GM21447 (cell line): Measurements from ENCODE around the gene FMNL1.
"Not testable (repeated sequence)": the region's sequence is repeated elsewhere in the genome, so short reads cannot be mapped to it uniquely, and the experiment has no call there.

Experiments used
- ATAC-seq: cut with Tn5 transposase; IDR thresholded peaks from one replicate; pipeline ENCODE4 v1.9.1; 2021; ENCODE audit not compliant: unreplicated experiment

Gene FMNL1

GRCh38 chr17:45221081-45222013 lies at the start of gene FMNL1:
Gene FMNL1, plus strand, starts transcription at chr17:45221885. Its CDS starts 240 bp downstream, at chr17:45222125.
- no peak for ATAC-seq

- ATAC-seq, result no peak
Measured at GRCh38 chr17:45172232-45172540, 49.5 kb upstream of the FMNL1 start.

- peak; percentile 45 for ATAC-seq
Measured at GRCh38 chr17:45172541-45173286, 49.0 kb upstream of the FMNL1 start.

- no peak for ATAC-seq
Measured at GRCh38 chr17:45175759-45176115, 45.9 kb upstream of the FMNL1 start.

GRCh38 chr17:45177563-45177962 lies 44.1 kb upstream of the FMNL1 start:
- no peak for ATAC-seq

GRCh38 chr17:45184144-45184543 lies 37.5 kb upstream of the FMNL1 start:
- ATAC-seq, result no peak

- ATAC-seq, result no peak
Measured at GRCh38 chr17:45186801-45187354, 34.8 kb upstream of the FMNL1 start.

GRCh38 chr17:45189009-45189408 lies 32.7 kb upstream of the FMNL1 start:
- ATAC-seq, result no peak

- ATAC-seq, result no peak
Measured at GRCh38 chr17:45190503-45191255, 31.0 kb upstream of the FMNL1 start.

- no peak for ATAC-seq
Measured at GRCh38 chr17:45195424-45195823, 26.3 kb upstream of the FMNL1 start.

- ATAC-seq, result no peak
Measured at GRCh38 chr17:45197108-45197507, 24.6 kb upstream of the FMNL1 start.

- peak; percentile 72 for ATAC-seq
Measured at GRCh38 chr17:45197555-45198334, 23.9 kb upstream of the FMNL1 start.

- ATAC-seq, result no peak
Measured at GRCh38 chr17:45200701-45201100, 21.0 kb upstream of the FMNL1 start.

- ATAC-seq, result no peak
Measured at GRCh38 chr17:45201457-45201856, 20.2 kb upstream of the FMNL1 start.

- ATAC-seq, result not testable (repeated sequence)
Measured at GRCh38 chr17:45201880-45202279, 19.8 kb upstream of the FMNL1 start.

- ATAC-seq, result no peak
Measured at GRCh38 chr17:45218895-45219661, 2.6 kb upstream of the FMNL1 start.

GRCh38 chr17:45220079-45220478 lies 1.6 kb upstream of the FMNL1 start:
- ATAC-seq, result no peak

GRCh38 chr17:45222014-45222288 lies 266 bp downstream of the FMNL1 start:
- ATAC-seq, result no peak

GRCh38 chr17:45222289-45222995 lies 757 bp downstream of the FMNL1 start:
- ATAC-seq, result no peak
